CD4-positive, alpha-beta T cell treated with Interferon alpha-2 for 1 hour (primary cell): ENCODE results near the gene MRM3.
"Not testable (repeated sequence)": the region's sequence is repeated elsewhere in the genome, so short reads cannot be mapped to it uniquely, and the experiment has no call there.

ENCODE experiments used
- DNase-seq, 2 donors: peaks; one replicate each; pipeline ENCODE4 v3.0.0-alpha.2; 2020 to 2022

MRM3 gene

DNA sequence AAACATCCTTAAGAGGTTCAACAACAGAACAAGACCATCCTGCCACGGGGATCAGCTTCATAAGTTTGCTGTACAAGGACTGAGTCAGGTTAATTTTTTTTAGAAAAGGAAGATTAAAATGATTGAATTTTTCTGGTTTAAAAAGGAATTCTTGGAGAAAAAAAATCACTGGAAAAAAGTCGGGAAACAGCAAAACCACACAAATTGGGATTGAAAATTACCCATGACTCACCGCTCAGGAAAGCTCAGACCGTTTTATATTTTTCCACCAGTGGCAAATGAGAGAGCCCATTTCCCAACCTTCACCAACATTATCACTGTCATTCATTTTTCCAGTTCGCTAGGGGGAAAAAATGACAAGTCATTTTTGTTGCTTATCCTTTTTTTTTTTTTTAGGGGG lies 46.6 kb downstream of the MRM3 start:
- DNase-seq = no peak

DNA sequence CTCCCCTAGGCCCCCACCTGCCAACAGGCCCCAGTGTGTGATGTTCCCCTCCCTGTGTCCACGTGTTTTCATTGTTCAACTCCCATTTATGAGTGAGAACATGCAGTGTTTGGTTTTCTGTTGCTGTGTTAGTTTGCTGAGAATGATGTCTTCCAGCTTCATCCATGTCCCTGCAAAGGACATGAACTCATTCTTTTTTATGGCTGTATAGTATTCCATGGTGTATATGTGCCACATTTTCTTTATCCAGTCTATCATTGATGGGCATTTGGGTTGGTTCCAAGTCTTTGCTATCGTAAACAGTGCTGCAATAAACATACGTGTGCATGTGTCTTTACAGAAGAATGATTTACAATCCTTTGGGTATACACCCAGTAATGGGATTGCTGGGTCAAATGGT lies 47.5 kb downstream of the MRM3 start:
- not testable (repeated sequence) for DNase-seq

DNA sequence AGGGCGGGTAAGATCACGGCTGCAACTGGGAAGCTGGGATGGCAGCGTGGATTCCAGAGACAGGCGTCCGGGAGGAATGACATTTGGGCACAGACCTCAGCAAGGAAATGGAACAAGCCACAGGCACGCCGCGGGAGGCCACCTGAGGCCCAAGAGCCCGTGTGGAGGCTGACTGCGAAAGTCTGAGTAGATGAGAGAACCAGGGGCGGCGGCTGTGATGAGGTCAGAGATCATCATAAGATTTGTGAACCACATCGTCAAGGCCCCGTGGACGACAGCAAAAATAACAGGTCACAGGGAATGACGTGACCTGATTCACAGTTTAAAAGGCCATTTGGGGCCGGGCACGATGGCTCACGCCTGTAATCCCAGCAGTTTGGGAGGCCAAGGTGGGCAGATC lies 48.2 kb downstream of the MRM3 start:
- no peak for DNase-seq

- DNase-seq = no peak
Observed at GRCh38 chr17:830950-831349, 48.8 kb downstream of the MRM3 start.

- no peak for DNase-seq
Observed at GRCh38 chr17:834136-834535, 52.0 kb downstream of the MRM3 start.

DNA sequence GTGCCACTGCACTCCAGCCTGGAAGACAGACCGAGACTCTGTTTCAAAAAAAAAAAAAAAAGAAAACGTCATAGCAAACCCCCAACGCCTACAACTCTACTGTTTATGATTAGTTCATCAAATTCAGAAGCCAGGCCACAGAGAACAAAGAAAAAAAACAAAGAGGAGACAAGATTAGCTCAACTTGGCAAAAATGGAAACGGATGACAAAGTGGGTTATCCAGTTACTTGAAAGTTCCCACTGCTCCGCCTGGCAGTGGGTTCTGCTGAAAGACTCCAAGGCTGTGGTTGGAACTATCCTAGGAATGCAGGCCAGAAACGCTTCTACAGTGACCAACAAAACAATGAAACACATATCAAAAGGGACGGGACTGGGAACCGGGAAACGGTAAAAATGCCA lies 53.1 kb downstream of the MRM3 start:
- no peak for DNase-seq

DNA sequence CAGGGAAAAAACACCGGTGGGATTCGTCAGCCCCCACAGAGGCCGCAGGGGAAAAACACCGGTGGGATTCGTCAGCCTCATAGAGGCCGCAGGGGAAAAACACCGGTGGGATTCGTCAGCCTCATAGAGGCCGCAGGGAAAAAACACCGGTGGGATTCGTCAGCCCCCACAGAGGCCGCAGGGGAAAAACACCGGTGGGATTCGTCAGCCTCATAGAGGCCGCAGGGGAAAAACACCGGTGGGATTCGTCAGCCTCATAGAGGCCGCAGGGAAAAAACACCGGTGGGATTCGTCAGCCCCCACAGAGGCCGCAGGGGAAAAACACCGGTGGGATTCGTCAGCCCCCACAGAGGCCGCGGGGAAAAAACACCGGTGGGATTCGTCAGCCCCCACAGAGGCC lies 53.6 kb downstream of the MRM3 start:
- not testable (repeated sequence) for DNase-seq

DNA sequence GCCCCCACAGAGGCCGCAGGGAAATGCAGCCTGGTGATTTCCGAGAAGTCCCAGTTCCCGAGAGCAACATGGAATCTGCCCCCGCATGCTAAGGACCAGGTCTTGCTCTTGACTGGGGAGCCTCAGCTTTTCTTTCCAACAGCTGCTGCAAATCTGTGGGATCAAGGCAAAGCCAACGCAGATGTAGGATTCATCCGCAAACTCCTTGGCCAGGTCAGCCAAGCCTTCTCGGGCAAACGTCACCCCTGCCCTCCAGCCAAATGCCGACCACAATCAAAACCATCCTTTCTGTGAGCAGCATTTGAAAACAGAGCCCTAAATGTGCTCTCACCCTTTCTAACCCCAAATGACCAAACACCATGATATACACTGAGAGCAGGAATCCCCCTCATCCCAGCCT lies 54.0 kb downstream of the MRM3 start:
- DNase-seq = no peak

GRCh38 chr17:838486-838885 lies 56.3 kb downstream of the MRM3 start:
- no peak for DNase-seq

GRCh38 chr17:841313-841712 lies 59.2 kb downstream of the MRM3 start:
- DNase-seq = no peak
